Renal cortex interstitium (tissue), 3 donors: ENCODE results near the gene VPS13A. TPM values are rescaled to one million over a fixed set of nuclear protein-coding genes. Genes with fewer than 3 reads are reported as not detected.

Experiments
- polyA plus RNA-seq, 3 donors: library from polyadenylated mRNA; unstranded; fragments of 120-200 nt; gene quantifications; one replicate each; pipeline ENCODE4 v1.2.1, GENCODE V29; 2013; ENCODE audit not compliant: insufficient read length in 3 of 3

Gene VPS13A
- polyA plus RNA-seq, 3 donors: 30.9 to 48.9 (median 37.2) TPM

Other genes with a start within 250 kb of the VPS13A start
- not detected for gene FOXB2, start 157.9 kb upstream of the VPS13A start, polyA plus RNA-seq